Stimulated activated naive CD4-positive, alpha-beta T cell treated with Interleukin-2 at 50 U/mL for 16 hours (primary cell): ENCODE measurements around the gene HSPB1.
"Not testable (repeated sequence)": the region's sequence is repeated elsewhere in the genome, so short reads cannot be mapped to it uniquely, and the experiment has no call there.

ENCODE experiments used
- DNase-seq: peaks from one replicate; lab custom pipeline; 2025; lab: John Stamatoyannopoulos, UW

The HSPB1 gene

GRCh38 chr7:76333511-76334101 is 31.1 kb downstream of the HSPB1 start:
- DNase-seq = no peak

- no peak for DNase-seq
These were observed 32.0 kb downstream of the HSPB1 start for GRCh38 chr7:76334320-76334967.

GRCh38 chr7:76335417-76335816 is 32.9 kb downstream of the HSPB1 start:
- not testable (repeated sequence) for DNase-seq

GRCh38 chr7:76336094-76336493 is 33.6 kb downstream of the HSPB1 start:
- DNase-seq = no peak

- no peak for DNase-seq
These were observed 34.7 kb downstream of the HSPB1 start for GRCh38 chr7:76337147-76337546.

GRCh38 chr7:76338298-76339084 is 36.0 kb downstream of the HSPB1 start:
- DNase-seq = no peak

GRCh38 chr7:76340617-76341131 is 38.2 kb downstream of the HSPB1 start:
- no peak for DNase-seq

- no peak for DNase-seq
These were observed 39.7 kb downstream of the HSPB1 start for GRCh38 chr7:76342222-76342621.

- DNase-seq = no peak
These were observed 40.9 kb downstream of the HSPB1 start for GRCh38 chr7:76343294-76343930.

- DNase-seq = no peak
These were observed 41.5 kb downstream of the HSPB1 start for GRCh38 chr7:76343931-76344321.

- no peak for DNase-seq
These were observed 43.6 kb downstream of the HSPB1 start for GRCh38 chr7:76346097-76346496.

- DNase-seq = no peak
These were observed 44.3 kb downstream of the HSPB1 start for GRCh38 chr7:76346778-76347177.

- DNase-seq = no peak
These were observed 45.2 kb downstream of the HSPB1 start for GRCh38 chr7:76347710-76348109.

- no peak for DNase-seq
These were observed 46.9 kb downstream of the HSPB1 start for GRCh38 chr7:76349313-76349885.

- no peak for DNase-seq
These were observed 48.9 kb downstream of the HSPB1 start for GRCh38 chr7:76351372-76351771.

- no peak for DNase-seq
These were observed 49.7 kb downstream of the HSPB1 start for GRCh38 chr7:76352193-76352592.

GRCh38 chr7:76353744-76354143 is 51.3 kb downstream of the HSPB1 start:
- DNase-seq = no peak
